ENCODE results near the gene SKP2.

Gene SKP2

GRCh38 chr5:36230151-36230790, 78.4 kb downstream of the SKP2 start:
- no peak for DNase-seq (ENCODE audit: low read depth)
- TF ChIP-seq, protein P1, sequence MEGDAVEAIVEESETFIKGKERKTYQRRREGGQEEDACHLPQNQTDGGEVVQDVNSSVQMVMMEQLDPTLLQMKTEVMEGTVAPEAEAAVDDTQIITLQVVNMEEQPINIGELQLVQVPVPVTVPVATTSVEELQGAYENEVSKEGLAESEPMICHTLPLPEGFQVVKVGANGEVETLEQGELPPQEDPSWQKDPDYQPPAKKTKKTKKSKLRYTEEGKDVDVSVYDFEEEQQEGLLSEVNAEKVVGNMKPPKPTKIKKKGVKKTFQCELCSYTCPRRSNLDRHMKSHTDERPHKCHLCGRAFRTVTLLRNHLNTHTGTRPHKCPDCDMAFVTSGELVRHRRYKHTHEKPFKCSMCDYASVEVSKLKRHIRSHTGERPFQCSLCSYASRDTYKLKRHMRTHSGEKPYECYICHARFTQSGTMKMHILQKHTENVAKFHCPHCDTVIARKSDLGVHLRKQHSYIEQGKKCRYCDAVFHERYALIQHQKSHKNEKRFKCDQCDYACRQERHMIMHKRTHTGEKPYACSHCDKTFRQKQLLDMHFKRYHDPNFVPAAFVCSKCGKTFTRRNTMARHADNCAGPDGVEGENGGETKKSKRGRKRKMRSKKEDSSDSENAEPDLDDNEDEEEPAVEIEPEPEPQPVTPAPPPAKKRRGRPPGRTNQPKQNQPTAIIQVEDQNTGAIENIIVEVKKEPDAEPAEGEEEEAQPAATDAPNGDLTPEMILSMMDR (conservative IDR thresholded peaks at IDR 0.05; ENCODE audit: low read depth, low read length) = no peak

GRCh38 chr5:36232533-36232932, 80.6 kb downstream of the SKP2 start:
- no peak for DNase-seq (ENCODE audit: low read depth)
- no peak overlapping the region for H3K4me3 ChIP-seq (ENCODE audit: low read length)
- TF ChIP-seq, protein P1 (conservative IDR thresholded peaks at IDR 0.05; ENCODE audit: low read depth, low read length) = no peak

More at GRCh38 chr5:36230151-36230790, 78.4 kb downstream of the SKP2 start:
- no peak overlapping the region for H3K4me3 ChIP-seq (ENCODE audit: low read length)

Data from retinal pigment epithelial cell (primary cell).